ENCODE data around the gene GNG7. TPM values are rescaled to one million over a fixed set of nuclear protein-coding genes. Genes with fewer than 3 reads are reported as not detected.

Gene GNG7
- total and polyA plus RNA-seq, 2 donors (not counting 3 experiments of a cell fraction or from before 2014, with no cell fraction given), result 0.29 to 0.84 TPM

DNA sequence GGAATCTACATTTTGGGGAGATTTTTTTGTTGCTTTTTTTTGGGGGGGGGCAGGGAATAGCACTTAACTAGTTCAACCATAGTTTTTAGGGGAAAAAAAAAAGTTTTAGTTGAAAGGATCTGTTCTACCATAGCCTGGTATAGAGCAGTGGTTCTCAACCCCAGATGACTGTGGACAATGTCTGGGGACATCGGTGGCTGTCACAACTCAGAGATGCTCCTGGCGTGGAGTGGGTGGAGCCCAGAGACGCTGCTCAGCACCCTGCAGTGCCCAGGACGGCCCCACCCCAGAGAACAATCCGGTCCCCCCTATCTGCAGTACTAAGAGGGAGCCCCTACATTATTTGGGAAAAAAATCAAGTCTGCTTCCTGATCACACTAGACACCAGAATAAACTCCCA lies 8.3 kb downstream of the GNG7 start:
- H4K20me1 ChIP-seq (replicated peaks; ENCODE audit: control insufficient read depth, extremely low read depth, insufficient read depth, low read length), result no peaks in the 10 kb centered on the region
- BruUV-seq (replicated peaks), result no TSS peak

More for the DNA sequence above, 8.3 kb downstream of the GNG7 start:
- dilution Hi-C loops (cut with MboI; ENCODE audit: extremely low pct_ligation_motif_present, low sequenced_read_pairs), result loop anchor here (10.0 kb wide), 1 partner anchor 61 kb away; no protein-coding TSS in a partner anchor
- POLR2A ChIA-PET, result no interaction called here
- H3K4me1 ChIP-seq (ENCODE audit: control insufficient read depth, extremely low read depth, insufficient read depth, low read length), result peaks cover 10% of the 10 kb centered on the region
- CTCF ChIA-PET, result no interaction called here
- no peak for DNase-seq (ENCODE audit: low read depth, low spot score)
- intact Hi-C loops (cut with micrococcal nuclease), result no loop called here
- TF ChIP-seq POLR2A (IDR thresholded peaks at IDR 0.05; ENCODE audit: low read depth, low read length) (no peak), FOS (IDR thresholded peaks at IDR 0.05; ENCODE audit: borderline replicate concordance, insufficient read depth, low read length) (no peak), POLR2AphosphoS5 (IDR thresholded peaks at IDR 0.05; ENCODE audit: insufficient read depth, low read depth, low read length) (no peak), GATA2 (IDR thresholded peaks at IDR 0.05; ENCODE audit: insufficient read depth, insufficient read length, low read depth, low read length) (no peak), JUN (IDR thresholded peaks at IDR 0.05; ENCODE audit: borderline replicate concordance, insufficient read depth, insufficient read length, low read depth) (no peak)
- TF ChIP-seq, protein P1, sequence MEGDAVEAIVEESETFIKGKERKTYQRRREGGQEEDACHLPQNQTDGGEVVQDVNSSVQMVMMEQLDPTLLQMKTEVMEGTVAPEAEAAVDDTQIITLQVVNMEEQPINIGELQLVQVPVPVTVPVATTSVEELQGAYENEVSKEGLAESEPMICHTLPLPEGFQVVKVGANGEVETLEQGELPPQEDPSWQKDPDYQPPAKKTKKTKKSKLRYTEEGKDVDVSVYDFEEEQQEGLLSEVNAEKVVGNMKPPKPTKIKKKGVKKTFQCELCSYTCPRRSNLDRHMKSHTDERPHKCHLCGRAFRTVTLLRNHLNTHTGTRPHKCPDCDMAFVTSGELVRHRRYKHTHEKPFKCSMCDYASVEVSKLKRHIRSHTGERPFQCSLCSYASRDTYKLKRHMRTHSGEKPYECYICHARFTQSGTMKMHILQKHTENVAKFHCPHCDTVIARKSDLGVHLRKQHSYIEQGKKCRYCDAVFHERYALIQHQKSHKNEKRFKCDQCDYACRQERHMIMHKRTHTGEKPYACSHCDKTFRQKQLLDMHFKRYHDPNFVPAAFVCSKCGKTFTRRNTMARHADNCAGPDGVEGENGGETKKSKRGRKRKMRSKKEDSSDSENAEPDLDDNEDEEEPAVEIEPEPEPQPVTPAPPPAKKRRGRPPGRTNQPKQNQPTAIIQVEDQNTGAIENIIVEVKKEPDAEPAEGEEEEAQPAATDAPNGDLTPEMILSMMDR (IDR thresholded peaks at IDR 0.05; ENCODE audit: extremely low read depth in 1 of 2, insufficient read depth in 1 of 2, low read depth in 1 of 2, low read length in 2 of 2), result no peak
- no peak overlapping the region for H3K9ac ChIP-seq (replicated peaks; ENCODE audit: extremely low read depth, insufficient read depth, low read length)
- H2AFZ ChIP-seq (ENCODE audit: low read depth, low read length), result no peak overlapping the region
- no peak for FAIRE-seq
- H3K27me3 ChIP-seq (ENCODE audit: control insufficient read depth in 2 of 2, insufficient read depth in 2 of 2, low read length in 2 of 2), result no peaks in the 10 kb centered on the region
- no peak overlapping the region for H3K4me2 ChIP-seq (ENCODE audit: insufficient read depth, low read length)
- no peaks in the 10 kb centered on the region for H3K79me2 ChIP-seq (ENCODE audit: control insufficient read depth, insufficient read depth, low read length)
- no peaks in the 10 kb centered on the region for H3K9me3 ChIP-seq (replicated peaks; ENCODE audit: control insufficient read depth, insufficient read depth, low read length)
- H3K27ac ChIP-seq (ENCODE audit: insufficient read depth, low read depth, low read length), result no peak overlapping the region
- H3K36me3 ChIP-seq (ENCODE audit: control insufficient read depth in 2 of 2, extremely low read depth in 1 of 2, insufficient read depth in 2 of 2, low read length in 2 of 2), result no peaks in the 10 kb centered on the region
- H3K4me3 ChIP-seq (replicated peaks in 1 of 3; ENCODE audit: insufficient read depth in 1 of 3, low read depth in 1 of 3, low read length in 3 of 3), result no peak overlapping the region
- no peaks in the 10 kb centered on the region for H3K9me1 ChIP-seq (replicated peaks; ENCODE audit: control insufficient read depth, extremely low read depth, insufficient read depth, low read length)

Data from endothelial cell of umbilical vein (primary cell).